Stimulated activated CD4-positive, alpha-beta T cell treated with anti-CD3 and anti-CD28 coated beads, Interleukin-1b, Interleukin-23, amount 100 ng/mL, for 48 hours (primary cell): ENCODE results near the gene LRIT2.
A peak's percentile ranks its signal among the peaks of the same experiment; 100 is the strongest.
"Not testable (repeated sequence)": the region's sequence is repeated elsewhere in the genome, so short reads cannot be mapped to it uniquely, and the experiment has no call there.

Experiments used
- DNase-seq: peaks from one replicate; pipeline ENCODE4 v3.0.0-alpha.2; 2020

Gene LRIT2

DNA sequence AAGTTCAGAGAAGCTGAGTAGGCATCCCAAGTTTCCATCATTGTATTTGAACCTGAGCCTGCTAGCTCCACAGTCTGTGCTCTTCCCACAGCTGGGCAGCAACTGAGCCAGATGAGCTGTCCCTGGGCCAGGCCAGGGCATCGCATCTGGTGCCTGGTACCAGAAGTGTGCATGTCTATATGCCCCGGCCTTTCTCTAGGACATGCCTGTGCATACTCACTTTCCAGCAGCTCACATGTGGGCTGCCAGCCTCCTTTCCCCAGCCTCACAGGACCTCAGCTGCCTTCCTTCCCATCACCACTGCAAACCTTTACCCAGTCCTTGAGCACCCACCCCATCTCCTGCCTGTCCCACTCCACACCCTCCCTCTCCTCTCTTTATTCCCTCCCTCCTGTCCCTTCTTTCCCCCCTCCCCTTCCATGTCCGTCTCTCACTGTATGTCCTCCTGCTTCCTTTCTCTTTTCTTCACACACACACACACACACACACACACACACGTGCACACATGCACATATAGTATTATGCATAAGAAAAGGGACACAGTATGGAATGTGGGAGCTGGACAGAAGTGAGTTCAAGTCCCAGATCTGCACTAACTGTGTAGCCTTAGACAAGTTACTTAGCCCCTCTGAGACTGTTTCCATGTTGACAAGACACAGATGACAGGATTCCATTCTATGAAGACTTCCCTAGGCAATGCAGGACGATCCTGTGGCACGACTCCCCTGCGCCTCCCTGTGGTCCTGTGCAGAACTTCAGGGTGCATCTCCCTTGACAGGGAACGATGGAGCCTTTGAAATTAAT, 20.1 kb downstream of the LRIT2 start:
- DNase-seq: peak; percentile 64

- DNase-seq: no peak
Observed at GRCh38 chr10:84204610-84205009, 20.7 kb downstream of the LRIT2 start.

DNA sequence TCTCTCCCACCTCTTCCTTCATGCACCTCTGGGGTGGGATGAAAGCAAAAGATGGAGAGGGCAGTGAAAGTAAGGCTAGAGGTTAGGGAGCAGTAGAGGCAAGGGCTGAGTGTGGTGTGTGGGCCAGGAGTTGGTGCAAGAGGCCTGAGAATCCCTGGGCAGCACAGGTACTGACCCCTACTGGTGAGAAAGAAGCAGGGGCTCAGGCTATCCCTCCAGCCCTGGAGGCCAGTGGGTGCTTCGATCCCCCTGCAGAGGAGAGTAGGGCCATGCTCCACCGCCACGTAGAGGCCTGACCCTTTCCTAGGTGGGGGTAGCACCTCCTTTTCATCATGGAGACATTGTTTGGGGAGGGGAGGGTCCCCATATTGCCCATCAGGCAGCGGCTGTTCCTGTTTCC, 21.2 kb downstream of the LRIT2 start:
- no peak for DNase-seq

- no peak for DNase-seq
Observed at GRCh38 chr10:84202349-84202748, 23.0 kb downstream of the LRIT2 start.

- no peak for DNase-seq
Observed at GRCh38 chr10:84201682-84202081, 23.7 kb downstream of the LRIT2 start.

GRCh38 chr10:84201244-84201606, 24.1 kb downstream of the LRIT2 start:
- no peak for DNase-seq

GRCh38 chr10:84200537-84201243, 24.7 kb downstream of the LRIT2 start:
- DNase-seq: no peak

- DNase-seq: no peak
Observed at GRCh38 chr10:84198206-84198915, 27.0 kb downstream of the LRIT2 start.

- DNase-seq: no peak
Observed at GRCh38 chr10:84197643-84198042, 27.7 kb downstream of the LRIT2 start.

GRCh38 chr10:84196941-84197340, 28.4 kb downstream of the LRIT2 start:
- DNase-seq: no peak

DNA sequence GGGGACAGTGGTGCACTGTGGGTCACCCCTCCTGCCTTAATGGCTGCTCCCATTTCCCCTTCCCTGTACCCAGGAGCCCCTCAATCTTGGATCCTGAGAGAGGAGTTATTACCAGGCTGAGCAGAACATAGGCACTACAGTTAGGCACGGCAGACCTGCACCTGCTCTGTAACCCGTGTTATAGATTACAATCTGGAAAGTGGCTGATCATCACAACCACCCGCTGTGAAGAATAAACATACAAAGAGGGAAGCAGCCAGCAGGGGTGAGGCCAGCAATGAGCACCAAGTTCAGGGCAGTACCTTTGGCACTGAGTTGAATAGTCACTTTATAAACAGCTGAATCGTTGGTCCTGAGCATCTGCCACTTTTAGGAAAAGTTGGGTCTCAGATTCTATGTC, 29.3 kb downstream of the LRIT2 start:
- DNase-seq: no peak

DNA sequence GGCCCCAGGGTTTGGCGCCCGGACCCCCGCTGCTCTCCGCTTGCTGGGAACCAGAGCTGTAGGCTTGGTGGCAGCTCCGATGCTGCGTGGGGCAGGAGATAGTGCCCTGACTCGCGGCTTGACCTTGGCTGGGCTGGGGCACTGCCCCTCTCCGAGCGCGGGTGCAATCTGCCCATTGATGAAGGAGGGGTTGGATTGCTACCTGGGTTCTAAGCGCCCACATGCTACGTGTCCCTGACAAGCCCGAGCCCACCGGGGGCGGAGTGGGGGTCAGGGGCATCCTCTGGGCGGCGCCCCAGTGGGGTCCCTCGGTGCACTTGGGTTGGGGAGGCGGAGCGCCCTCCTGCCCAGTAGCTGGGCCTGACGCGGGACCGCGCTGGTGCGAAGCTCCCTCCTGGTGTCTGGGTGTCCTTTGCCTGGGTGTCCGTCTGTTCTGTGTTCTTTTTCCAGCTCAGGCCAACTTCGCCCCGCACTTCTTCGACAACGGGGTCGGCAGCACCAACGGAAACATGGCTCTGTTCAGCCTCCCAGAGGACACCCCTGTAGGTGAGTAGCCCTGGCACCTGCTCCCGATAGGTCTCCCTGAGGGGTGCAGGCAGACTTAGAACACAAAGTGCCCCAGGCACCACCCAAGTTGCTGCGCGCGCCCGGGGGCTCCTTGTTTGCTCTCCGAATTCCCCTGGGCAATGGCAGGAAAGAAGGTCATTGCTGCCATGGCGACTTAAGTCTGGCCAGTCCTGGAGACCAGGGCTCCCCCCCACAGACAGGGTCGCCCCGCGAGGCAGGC, 30.1 kb downstream of the LRIT2 start:
- DNase-seq: no peak

DNA sequence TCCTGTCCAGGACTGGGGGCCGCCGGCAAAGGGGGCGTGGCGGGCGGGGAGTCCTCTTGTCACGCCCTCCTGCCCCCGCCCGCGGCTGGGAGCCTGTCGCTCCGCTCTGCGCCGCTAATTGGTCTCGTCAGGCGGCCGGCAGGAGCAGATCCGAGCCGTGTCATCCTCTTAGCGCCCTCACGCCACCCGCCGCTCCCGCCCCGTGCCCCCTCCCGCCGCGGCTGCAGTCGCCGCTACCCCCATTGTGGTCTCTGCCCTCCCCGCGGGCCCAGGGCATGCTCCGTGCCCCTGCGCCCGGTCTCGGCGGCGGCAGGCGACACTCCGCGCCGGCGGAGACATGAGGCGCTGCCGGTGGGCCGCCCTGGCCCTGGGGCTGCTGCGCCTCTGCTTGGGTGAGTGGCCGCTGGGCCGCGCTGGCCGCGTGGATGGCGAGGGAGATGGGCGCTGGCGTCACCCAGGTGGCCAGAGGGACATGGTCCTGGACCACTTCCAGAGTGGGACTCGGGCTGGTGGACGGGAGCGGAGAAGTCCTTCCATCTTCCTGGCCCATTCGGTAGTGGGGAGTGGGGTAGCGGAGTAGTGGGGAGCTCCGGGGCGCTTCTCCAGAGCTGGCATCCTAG, 30.8 kb downstream of the LRIT2 start, which contains the start of gene CDHR1:
Gene CDHR1, plus strand, starts transcription at position 114 of the 620 bp plus-strand sequence. Its CDS starts 224 bp downstream, at position 338.
- DNase-seq: peak; percentile 40

DNA sequence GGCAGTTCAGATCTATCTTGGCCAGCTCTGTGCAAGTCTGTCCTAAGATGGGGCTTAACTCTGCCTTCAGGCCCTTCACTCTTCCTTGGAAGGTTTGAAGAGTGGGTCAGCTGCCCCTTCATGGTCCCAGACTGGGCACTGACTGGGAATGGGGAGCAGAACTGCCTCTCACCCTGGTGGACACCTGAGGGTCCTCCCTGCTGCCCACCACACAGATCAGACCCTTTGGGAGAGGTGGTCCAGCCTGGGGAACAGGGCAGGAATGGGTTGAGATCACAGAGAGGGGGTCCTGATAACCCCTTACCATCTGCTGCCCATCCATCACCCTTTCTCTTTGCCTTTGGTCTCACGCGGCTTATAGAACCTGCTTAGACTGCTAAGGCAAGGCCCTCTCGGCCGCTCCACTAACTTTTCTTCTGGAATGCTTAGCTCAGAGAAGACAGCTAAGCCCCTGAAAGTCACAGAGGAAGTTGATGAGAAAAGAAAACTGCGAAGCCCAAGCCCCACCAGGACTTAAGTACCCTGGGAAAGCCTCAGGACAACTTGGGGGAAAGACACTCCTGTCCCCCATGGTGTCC, 31.4 kb downstream of the LRIT2 start:
- no peak for DNase-seq

- DNase-seq: no peak
Observed at GRCh38 chr10:84193327-84193726, 32.0 kb downstream of the LRIT2 start.

- no peak for DNase-seq
Observed at GRCh38 chr10:84191106-84191505, 34.2 kb downstream of the LRIT2 start.

GRCh38 chr10:84190621-84191020, 34.7 kb downstream of the LRIT2 start:
- no peak for DNase-seq

DNA sequence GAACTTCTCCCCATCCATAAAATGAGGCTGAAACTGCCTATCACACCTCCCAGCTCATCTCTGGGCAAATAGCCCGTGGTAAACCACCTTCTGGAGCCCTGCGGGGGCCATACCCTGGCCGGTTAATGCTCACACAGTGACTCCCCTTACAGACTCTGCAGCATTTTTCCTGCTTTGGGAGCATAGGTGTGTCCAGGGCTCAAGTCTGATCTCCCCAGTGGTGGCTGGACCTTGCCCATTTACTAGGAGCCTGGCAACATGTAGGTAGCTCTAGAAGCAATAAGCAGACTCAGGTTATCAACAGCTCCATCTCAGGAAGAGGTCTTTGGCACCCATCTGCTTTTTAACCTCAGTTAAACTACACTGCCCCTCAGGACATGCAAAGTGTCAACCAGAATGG, 36.5 kb downstream of the LRIT2 start:
- DNase-seq: no peak

- no peak for DNase-seq
Observed at GRCh38 chr10:84185526-84186175, 39.7 kb downstream of the LRIT2 start.

GRCh38 chr10:84184517-84184916, 40.8 kb downstream of the LRIT2 start:
- DNase-seq: no peak

DNA sequence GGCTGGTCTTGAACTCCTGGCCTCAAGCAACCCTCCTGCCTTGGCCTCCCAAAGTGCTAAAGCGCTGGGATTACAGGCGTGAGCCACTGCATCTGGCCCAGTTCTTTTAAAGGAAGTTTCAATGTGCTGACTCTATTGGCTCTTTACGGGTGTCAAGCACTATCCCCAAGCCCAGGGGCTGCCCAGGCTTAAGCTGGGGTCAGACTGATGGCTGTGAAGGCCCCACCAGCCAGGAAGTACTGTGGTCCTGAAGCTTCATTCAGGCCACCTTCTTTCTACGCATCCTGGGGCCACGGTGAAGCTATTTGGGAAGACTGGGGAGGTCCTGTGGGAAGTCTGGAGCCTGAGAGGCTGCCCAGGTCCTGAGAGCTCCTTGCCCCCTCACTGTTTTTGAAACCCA, 43.7 kb downstream of the LRIT2 start:
- no peak for DNase-seq

- not testable (repeated sequence) for DNase-seq
Observed at GRCh38 chr10:84180386-84180785, 45.0 kb downstream of the LRIT2 start.
